Endodermal cell (in vitro differentiated cells): Measurements from ENCODE around the gene SRPK3. TPM values are rescaled to one million over a fixed set of nuclear protein-coding genes. Genes with fewer than 3 reads are reported as not detected.
"Not testable (repeated sequence)": the region's sequence is repeated elsewhere in the genome, so short reads cannot be mapped to it uniquely, and the experiment has no call there.

ENCODE experiments used
- DNase-seq: peaks from one replicate; pipeline ENCODE4 v3.0.0-alpha.2; 2017
- H3K27ac ChIP-seq: 2 replicates; pipeline ENCODE4 v1.5.1; 2013; ENCODE audit warnings: mild to moderate bottlenecking, low read depth, low read length, moderate library complexity
- H3K27me3 ChIP-seq: 2 replicates; pipeline ENCODE4 v1.6.1; 2013; ENCODE audit warnings: mild to moderate bottlenecking, low read length, moderate library complexity; ENCODE audit not compliant: insufficient read depth, control insufficient read depth, poor library complexity, severe bottlenecking
- H3K36me3 ChIP-seq: 2 replicates; pipeline ENCODE4 v1.7.0; 2013; ENCODE audit warnings: mild to moderate bottlenecking, low read length, moderate library complexity; ENCODE audit not compliant: control insufficient read depth, insufficient read depth
- H3K4me1 ChIP-seq: one replicate; pipeline ENCODE4 v1.7.0; 2013; ENCODE audit warnings: low read length; ENCODE audit not compliant: control insufficient read depth, insufficient read depth
- H3K4me3 ChIP-seq: 2 replicates; pipeline ENCODE4 v1.5.1; 2013; ENCODE audit warnings: mild to moderate bottlenecking, low read length, moderate library complexity
- H3K9ac ChIP-seq: 2 replicates; pipeline ENCODE4 v1.6.1; 2013; ENCODE audit warnings: mild to moderate bottlenecking, low read length, moderate library complexity; ENCODE audit not compliant: poor library complexity, severe bottlenecking; ENCODE audit errors: extremely low read depth
- H3K9me3 ChIP-seq: 2 replicates; pipeline ENCODE4 v1.6.1; 2013; ENCODE audit warnings: mild to moderate bottlenecking, low read length, moderate library complexity; ENCODE audit not compliant: control insufficient read depth
- H3K27ac Mint-ChIP-seq: 2 replicates; pipeline ENCODE4 v1.8.0; 2020; ENCODE audit warnings: mixed read lengths
- H3K27me3 Mint-ChIP-seq: 2 replicates; pipeline ENCODE4 v1.8.0; 2021; ENCODE audit warnings: mild to moderate bottlenecking, mixed read lengths; ENCODE audit not compliant: insufficient read depth
- H3K36me3 Mint-ChIP-seq: 2 replicates; pipeline ENCODE4 v1.8.0; 2020; ENCODE audit warnings: low read depth, mixed read lengths
- H3K4me1 Mint-ChIP-seq: 2 replicates; pipeline ENCODE4 v1.8.0; 2020; ENCODE audit warnings: mixed read lengths
- H3K4me3 Mint-ChIP-seq: 2 replicates; pipeline ENCODE4 v1.8.0; 2020; ENCODE audit warnings: mild to moderate bottlenecking, moderate library complexity, mixed read lengths
- H3K9me3 Mint-ChIP-seq: 2 replicates; pipeline ENCODE4 v1.8.0; 2020; ENCODE audit warnings: mild to moderate bottlenecking, mixed read lengths
- WGBS, 2 experiments: methylation state at CpG; one replicate each; pipeline versions ENCODE4 v1.1.5 to v1.1.7; 2013; ENCODE audit warnings: missing lambda C conversion rate in 2 of 2, mixed read lengths in 1 of 2; ENCODE audit not compliant: insufficient coverage in 1 of 2, insufficient read length in 1 of 2; 5-methylcytosine and 5-hydroxymethylcytosine counted together
- total RNA-seq, 2 donors: library from RNA; stranded (reverse); fragmentation: NEBNext Ultra II Directional in 1 of 2; extraction: Animal tissue kit (Norgen Biotek cat#: 25700) in 1 of 2; gene quantifications; 2 replicates in 1 of 2; 3 replicates in 1 of 2; pipeline ENCODE4 v1.2.1, GENCODE V29; 2021
- TF ChIP-seq, protein P1 (sequence below): fragments of 200-600 bp; sonication (generic); conservative IDR thresholded peaks from 2 replicates; pipeline ENCODE4 v1.5.0; 2021; ENCODE audit warnings: antibody characterized with exemption, mild to moderate bottlenecking

SRPK3 gene
- total RNA-seq, 2 donors from 2014 or later, result not detected

DNA sequence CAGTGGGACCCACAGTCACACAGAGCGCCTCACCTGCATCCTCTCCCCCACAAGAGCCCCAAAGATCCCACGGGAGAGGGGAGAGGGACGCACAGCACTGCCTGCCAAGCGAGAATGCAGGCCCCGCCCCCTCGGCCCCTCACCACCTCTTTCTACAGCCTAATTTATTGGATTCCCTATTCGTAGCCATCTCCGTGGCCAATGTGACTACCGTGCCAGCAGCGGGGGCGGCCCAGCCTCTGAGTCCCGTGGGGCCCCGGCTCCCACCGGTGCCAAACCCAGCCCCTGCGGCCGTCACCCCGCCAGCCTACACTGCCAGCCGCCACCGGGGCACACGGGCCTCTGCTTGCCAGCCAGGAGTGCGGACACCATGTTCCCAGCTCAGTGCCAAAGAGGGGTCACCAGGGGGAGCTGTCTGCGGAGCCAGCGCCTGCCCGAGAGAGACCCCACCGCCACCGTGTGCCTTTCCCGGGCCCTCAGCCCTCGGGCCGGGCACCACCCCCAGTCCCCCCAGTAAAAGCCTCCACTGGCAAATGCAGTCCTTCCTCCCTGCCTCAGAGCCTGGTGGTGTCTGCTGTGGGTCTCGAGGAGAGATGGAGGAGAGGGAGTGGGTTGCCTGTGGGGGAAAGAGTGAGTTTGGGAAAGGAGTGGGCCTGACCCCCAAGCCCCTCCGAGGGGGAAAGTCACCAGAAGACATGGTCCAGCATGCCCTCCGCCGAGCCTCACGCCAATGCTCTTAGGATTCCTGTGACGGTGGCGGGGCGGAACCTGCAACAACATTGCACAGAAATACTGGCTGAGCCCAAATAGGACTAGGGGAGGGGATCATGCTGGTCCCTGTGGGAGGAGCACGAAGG lies 36.4 kb upstream of the SRPK3 start:
- TF ChIP-seq, protein P1, sequence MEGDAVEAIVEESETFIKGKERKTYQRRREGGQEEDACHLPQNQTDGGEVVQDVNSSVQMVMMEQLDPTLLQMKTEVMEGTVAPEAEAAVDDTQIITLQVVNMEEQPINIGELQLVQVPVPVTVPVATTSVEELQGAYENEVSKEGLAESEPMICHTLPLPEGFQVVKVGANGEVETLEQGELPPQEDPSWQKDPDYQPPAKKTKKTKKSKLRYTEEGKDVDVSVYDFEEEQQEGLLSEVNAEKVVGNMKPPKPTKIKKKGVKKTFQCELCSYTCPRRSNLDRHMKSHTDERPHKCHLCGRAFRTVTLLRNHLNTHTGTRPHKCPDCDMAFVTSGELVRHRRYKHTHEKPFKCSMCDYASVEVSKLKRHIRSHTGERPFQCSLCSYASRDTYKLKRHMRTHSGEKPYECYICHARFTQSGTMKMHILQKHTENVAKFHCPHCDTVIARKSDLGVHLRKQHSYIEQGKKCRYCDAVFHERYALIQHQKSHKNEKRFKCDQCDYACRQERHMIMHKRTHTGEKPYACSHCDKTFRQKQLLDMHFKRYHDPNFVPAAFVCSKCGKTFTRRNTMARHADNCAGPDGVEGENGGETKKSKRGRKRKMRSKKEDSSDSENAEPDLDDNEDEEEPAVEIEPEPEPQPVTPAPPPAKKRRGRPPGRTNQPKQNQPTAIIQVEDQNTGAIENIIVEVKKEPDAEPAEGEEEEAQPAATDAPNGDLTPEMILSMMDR, result peak; percentile 62
- peak; percentile 85 for DNase-seq
- Mint-ChIP-seq H3K27me3 (peaks cover 5% of the 10 kb centered on the region), H3K36me3 (peaks cover 4% of the 10 kb centered on the region), H3K4me1 (no peaks in the 10 kb centered on the region), H3K9me3 (peaks cover 58% of the 10 kb centered on the region), H3K27ac (peak overlapping the region; percentile 55), H3K4me3 (peak overlapping the region; percentile 50)
- H3K4me3 ChIP-seq, result no peak overlapping the region
- H3K9me3 ChIP-seq, result no peaks in the 10 kb centered on the region
- no peaks in the 10 kb centered on the region for H3K4me1 ChIP-seq
- H3K36me3 ChIP-seq, result no peaks in the 10 kb centered on the region
- no peaks in the 10 kb centered on the region for H3K27me3 ChIP-seq
- 47% methylated on average over 37 of the region's 38 CpGs; no CpG with 5 or more reads in 1 of the 2 experiments for WGBS, 2 experiments
- H3K9ac ChIP-seq, result no peak overlapping the region
- H3K27ac ChIP-seq, result no peak overlapping the region

DNA sequence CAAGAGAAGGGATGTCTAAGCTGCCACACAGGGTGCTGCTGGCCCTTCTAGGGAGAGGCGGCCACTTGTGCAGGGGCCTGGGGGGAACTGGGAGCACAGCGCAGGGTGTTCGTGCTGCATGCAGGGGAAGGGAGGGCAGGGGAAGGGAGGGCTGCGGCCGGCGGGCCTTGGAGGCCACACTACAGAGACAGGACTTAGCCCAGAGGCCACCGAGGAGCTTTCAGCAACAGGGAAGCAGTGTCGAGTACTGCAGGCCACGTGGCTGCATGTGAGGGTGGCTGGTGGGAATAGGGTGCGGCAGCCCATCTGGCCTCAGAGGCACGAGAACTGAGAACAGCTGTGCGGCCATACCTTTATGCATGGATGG lies 35.8 kb upstream of the SRPK3 start:
- not testable (repeated sequence) for H3K36me3 Mint-ChIP-seq

DNA sequence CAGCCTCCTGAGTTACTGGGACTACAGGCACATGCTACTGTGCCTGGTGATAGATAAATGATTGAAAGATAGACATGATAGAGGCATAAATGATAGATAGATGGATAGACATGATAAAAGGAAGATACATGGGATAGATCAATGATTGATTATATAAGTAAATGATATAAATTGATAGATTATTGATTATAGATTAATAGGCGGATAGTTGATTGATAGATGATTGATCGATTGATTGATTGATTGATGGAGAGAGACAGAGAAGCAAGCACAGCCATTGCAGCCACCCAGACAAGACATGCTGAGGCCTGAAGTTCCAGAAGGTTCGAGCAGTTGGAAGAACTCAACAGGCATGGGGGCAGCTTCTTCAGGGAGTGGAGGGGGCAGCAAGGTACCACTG lies 34.5 kb upstream of the SRPK3 start:
- no peak overlapping the region for H3K4me3 Mint-ChIP-seq
- WGBS, 2 experiments, result 75 to 89% methylated on average over 1 to 3 of the region's 3 CpGs
- no peak overlapping the region for H3K4me3 ChIP-seq
- H3K27me3 Mint-ChIP-seq, result peaks cover 11% of the 10 kb centered on the region
- H3K9ac ChIP-seq, result no peak overlapping the region
- no peak overlapping the region for H3K27ac ChIP-seq
- H3K4me1 Mint-ChIP-seq, result no peaks in the 10 kb centered on the region
- H3K4me1 ChIP-seq, result no peaks in the 10 kb centered on the region
- H3K9me3 Mint-ChIP-seq, result peaks cover 59% of the 10 kb centered on the region
- H3K9me3 ChIP-seq, result no peaks in the 10 kb centered on the region
- H3K27ac Mint-ChIP-seq, result no peak overlapping the region
- H3K36me3 Mint-ChIP-seq, result no peaks in the 10 kb centered on the region
- H3K36me3 ChIP-seq, result no peaks in the 10 kb centered on the region
- TF ChIP-seq, protein P1, result no peak
- no peaks in the 10 kb centered on the region for H3K27me3 ChIP-seq
- DNase-seq, result no peak

More for the DNA sequence above, 35.8 kb upstream of the SRPK3 start:
- not testable (repeated sequence) for H3K9me3 ChIP-seq, H3K27me3 ChIP-seq, H3K4me3 ChIP-seq, H3K4me1 Mint-ChIP-seq, H3K27ac Mint-ChIP-seq, DNase-seq, H3K36me3 ChIP-seq, H3K27ac ChIP-seq, H3K27me3 Mint-ChIP-seq, H3K4me1 ChIP-seq, H3K9ac ChIP-seq
- Mint-ChIP-seq H3K4me3 (peak overlapping the region; percentile 50), H3K9me3 (peaks cover 58% of the 10 kb centered on the region)
- 86 to 88% methylated on average over 1 to 12 of the region's 12 CpGs for WGBS, 2 experiments

DNA sequence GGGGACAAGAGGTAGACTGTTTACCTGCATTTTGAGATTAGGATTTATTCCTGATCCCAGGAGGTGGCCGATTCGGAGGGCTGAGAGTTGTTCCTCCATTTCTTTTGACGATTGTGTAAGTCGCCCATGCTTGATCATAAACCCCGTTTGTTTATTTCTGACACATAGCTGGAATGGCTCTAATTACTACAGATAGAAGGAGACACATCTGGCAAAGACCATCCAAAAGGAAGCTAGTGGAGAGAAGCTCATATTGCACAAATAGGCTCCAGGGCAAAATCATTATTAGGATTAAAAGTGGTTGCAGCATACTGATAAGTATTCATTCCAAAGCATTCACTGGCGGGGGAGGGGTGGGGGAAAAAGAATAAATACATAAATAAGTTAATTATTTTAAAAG lies 33.9 kb upstream of the SRPK3 start:
- H3K4me3 ChIP-seq, H3K27me3 ChIP-seq, H3K36me3 ChIP-seq, H3K27ac ChIP-seq, H3K4me1 ChIP-seq, H3K4me1 Mint-ChIP-seq, H3K9ac ChIP-seq, H3K36me3 Mint-ChIP-seq, H3K27ac Mint-ChIP-seq, H3K4me3 Mint-ChIP-seq, H3K9me3 ChIP-seq: not testable (repeated sequence)
- 92 to 96% methylated on average over 2 to 5 of the region's 6 CpGs for WGBS, 2 experiments
- H3K27me3 Mint-ChIP-seq, result peaks cover 11% of the 10 kb centered on the region
- DNase-seq, result peak; percentile 4
- H3K9me3 Mint-ChIP-seq, result peaks cover 64% of the 10 kb centered on the region

DNA sequence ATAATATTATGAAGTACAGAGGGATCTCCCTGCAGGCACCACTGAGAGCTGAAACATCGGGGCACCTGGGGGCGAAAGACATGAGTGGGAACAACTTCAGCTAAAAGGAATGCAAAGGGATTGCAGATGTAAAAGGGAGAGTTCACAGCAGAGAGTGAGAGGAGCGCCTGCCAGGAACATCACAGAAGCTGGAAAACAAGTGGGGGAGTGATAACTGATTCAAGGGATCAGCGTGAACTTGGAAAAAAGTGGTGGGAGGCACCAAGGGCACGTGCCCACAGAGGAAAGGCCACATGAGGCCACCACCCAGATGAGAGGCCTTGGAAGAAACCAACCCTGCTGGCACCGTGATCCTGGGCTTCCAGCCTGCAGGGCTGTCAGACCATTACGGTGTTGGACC lies 31.8 kb upstream of the SRPK3 start:
- H3K27me3 ChIP-seq, result not testable (repeated sequence)

More for the DNA sequence above, 31.8 kb upstream of the SRPK3 start:
- not testable (repeated sequence) for H3K9me3 ChIP-seq, H3K9ac ChIP-seq, H3K27ac ChIP-seq, DNase-seq, H3K4me1 ChIP-seq, H3K36me3 ChIP-seq, H3K27ac Mint-ChIP-seq, H3K4me3 ChIP-seq, H3K4me3 Mint-ChIP-seq, H3K4me1 Mint-ChIP-seq, H3K36me3 Mint-ChIP-seq
- Mint-ChIP-seq H3K9me3 (peaks cover 73% of the 10 kb centered on the region), H3K27me3 (peaks cover 11% of the 10 kb centered on the region)
- WGBS, 2 experiments, result 79 to 92% methylated on average over 3 to 7 of the region's 7 CpGs
